ENCODE data around the gene ZDHHC8. TPM values are rescaled to one million over a fixed set of nuclear protein-coding genes. Genes with fewer than 3 reads are reported as not detected.

ZDHHC8 gene
- total and polyA plus RNA-seq, 2 donors = 3.5 to 38.8 TPM

DNA sequence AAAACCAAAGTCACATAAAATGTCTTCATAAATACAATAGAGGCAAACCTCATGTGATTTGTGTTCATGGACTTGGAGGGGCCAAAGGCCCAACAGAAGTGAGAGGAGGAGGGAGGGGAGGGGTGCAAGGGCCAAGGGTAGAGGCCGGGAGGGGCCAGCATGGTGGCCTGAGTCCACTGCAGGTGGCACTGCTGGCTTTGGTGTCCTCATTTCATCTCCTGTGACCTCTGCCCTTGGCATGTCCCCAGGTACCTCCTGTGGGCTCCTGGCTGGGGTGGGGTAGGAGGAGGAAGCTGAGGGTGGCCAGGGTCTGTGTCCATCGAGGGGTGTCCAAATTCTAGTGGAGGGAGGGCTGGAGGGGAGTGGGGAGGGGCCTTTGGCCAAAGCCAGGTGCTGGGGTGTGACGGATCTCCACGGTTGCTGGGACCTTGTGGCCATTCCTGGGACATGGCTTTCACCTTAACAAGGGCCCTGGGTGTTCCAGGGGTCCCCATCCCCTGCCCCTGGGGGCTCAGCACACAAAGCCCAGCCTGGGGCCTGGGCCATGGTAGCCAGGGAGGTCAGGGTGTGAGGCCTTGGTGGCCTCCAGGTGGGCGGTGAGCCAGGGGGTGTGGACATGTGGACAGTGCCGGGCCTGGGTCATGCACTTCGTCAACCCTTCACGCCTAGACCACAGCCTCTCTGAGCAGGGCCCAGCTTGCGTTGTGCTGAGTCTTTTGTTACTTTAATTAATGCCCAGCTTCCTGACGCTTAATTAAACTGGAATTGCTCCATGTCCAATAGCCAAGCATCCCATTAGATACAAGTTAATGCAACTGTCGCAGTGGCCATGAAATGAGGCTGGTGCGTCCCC, 39.9 kb downstream of the ZDHHC8 start:
- Histone ChIP-seq H3K36me3 (ENCODE audit: insufficient read depth) (no peaks in the 10 kb centered on the region), H3K4me3 (ENCODE audit: low read depth, low read length) (no peak overlapping the region), H3K27ac (ENCODE audit: low read depth) (no peak overlapping the region), H3K4me1 (ENCODE audit: insufficient read depth) (no peaks in the 10 kb centered on the region)
- 88% methylated on average over 12 of the region's 12 CpGs for WGBS
- no peak for DNase-seq (ENCODE audit: extremely low spot score)

DNA sequence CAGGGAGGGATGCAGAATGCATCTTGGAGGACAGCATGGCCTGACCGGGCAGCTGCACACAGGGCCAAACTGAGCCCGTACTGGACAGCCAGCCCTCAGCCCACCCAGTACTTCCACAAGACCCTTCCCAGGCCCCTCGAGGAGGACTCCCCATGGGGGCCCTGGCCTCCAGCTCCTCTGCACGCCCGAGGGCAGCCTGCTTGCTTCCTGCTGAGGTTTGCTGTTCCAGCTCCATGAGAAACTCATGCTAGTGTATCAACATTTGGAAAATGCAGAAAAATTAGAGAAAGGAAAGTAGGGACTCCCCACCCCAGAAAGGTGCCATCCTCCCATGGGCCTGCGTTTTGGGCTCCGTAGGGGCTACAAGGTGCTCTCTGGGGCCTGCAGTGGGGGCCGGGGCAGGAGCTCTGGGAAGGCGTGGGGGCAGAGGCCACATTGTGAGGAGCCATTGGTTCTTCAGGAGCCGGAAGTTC, 40.6 kb downstream of the ZDHHC8 start:
- 91% methylated on average over 10 of the region's 10 CpGs for WGBS
- no peaks in the 10 kb centered on the region for H3K4me1 ChIP-seq (ENCODE audit: insufficient read depth)
- no peaks in the 10 kb centered on the region for H3K36me3 ChIP-seq (ENCODE audit: insufficient read depth)
- DNase-seq (ENCODE audit: extremely low spot score) = no peak
- no peak overlapping the region for H3K4me3 ChIP-seq (ENCODE audit: low read depth, low read length)
- H3K27ac ChIP-seq (ENCODE audit: low read depth) = no peak overlapping the region

DNA sequence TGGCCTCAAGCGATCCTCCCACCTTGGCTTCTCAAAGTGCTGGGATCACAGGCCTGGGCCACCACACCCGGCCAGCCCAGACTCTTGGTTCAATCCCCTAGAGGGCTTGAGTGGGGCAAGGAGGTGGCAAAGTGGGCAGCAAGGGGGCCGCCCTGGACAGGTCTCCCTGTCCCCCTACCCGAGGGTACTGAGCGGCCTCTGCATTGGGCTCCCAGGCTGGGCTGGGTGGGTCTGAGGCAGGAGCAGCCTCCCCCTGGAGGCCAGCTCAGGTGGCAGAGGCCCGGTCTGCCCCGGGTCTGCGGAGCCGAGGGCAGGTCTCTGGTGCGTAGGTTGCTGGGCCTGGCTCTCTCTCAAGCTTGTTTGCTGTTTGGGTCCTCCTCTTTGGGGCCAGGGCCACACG, 41.6 kb downstream of the ZDHHC8 start:
- no peak overlapping the region for H3K4me3 ChIP-seq (ENCODE audit: low read depth, low read length)
- H3K4me1 ChIP-seq (ENCODE audit: insufficient read depth) = no peaks in the 10 kb centered on the region
- H3K27ac ChIP-seq (ENCODE audit: low read depth) = no peak overlapping the region
- DNase-seq (ENCODE audit: extremely low spot score) = no peak
- WGBS = 86% methylated on average over 11 of the region's 11 CpGs
- no peaks in the 10 kb centered on the region for H3K36me3 ChIP-seq (ENCODE audit: insufficient read depth)

DNA sequence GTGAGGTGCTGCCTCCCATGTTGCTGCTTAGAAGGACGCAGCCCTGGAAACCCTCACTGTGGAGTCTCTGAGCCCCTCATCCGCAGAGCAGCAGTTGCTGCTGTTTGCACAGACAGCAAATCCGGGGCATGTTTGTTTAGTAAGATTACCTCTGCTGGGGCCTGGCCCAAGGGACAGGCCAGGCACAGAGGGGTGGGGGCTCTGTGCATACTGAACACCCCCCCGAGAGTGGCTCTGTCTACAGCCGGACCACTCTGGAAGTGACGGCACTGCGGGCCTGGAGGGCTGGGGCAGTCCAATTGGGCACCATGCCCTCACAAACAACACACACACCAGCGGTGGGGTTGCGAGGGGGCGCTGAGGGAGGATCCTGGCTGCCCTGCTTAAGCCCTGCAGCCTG, 42.2 kb downstream of the ZDHHC8 start:
- DNase-seq (ENCODE audit: extremely low spot score) = no peak
- H3K36me3 ChIP-seq (ENCODE audit: insufficient read depth) = no peaks in the 10 kb centered on the region
- 62% methylated on average over 10 of the region's 10 CpGs for whole genome bisulfite sequencing

DNA sequence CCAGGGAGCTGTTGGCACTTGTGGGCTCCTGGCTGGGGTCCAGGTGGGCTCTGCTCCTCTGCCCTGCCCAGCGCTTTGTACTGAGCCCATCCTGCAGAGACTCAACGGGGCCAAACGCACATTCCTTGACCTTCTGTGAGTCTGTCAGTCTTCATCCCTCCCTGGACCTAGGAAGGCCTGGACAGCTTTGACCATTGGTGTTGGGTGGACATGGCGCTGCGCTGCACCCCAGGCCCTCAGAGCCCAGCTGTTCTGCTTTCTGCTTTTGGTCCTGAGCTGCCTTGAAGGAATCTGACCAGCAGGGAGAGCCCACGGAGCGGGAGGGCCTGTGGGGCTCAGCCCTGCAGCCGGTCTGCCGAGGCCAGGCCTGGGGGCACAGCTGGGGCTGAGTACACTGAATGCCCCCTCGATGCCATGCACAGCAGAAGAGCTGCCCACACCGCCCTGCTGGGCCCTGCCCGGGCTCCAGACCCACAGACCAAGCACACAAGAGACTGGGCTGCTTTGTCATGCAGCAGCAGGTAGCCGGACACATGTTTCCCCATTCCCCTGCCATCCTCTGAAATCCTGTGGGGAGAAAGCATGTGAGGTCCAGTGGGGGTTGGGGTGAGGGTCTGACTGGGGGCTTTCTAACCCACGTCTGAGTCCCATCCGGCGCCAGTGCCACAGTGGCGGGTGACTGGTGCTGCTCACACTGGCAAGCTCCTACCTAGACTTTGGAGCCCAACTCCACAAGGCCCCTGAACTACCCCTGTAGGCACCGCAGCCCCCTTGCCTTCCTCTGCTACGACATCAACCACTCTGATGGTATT, 43.4 kb downstream of the ZDHHC8 start:
- no peak overlapping the region for H3K27ac ChIP-seq (ENCODE audit: low read depth)
- WGBS = 77% methylated on average over 19 of the region's 19 CpGs
- no peaks in the 10 kb centered on the region for H3K36me3 ChIP-seq (ENCODE audit: insufficient read depth)
- DNase-seq (ENCODE audit: extremely low spot score) = no peak
- no peak overlapping the region for H3K4me3 ChIP-seq (ENCODE audit: low read depth, low read length)
- H3K4me1 ChIP-seq (ENCODE audit: insufficient read depth) = no peaks in the 10 kb centered on the region

More for the DNA sequence above, 42.2 kb downstream of the ZDHHC8 start:
- H3K4me3 ChIP-seq (ENCODE audit: low read depth, low read length) = no peak overlapping the region
- H3K27ac ChIP-seq (ENCODE audit: low read depth) = no peak overlapping the region
- no peaks in the 10 kb centered on the region for H3K4me1 ChIP-seq (ENCODE audit: insufficient read depth)

DNA sequence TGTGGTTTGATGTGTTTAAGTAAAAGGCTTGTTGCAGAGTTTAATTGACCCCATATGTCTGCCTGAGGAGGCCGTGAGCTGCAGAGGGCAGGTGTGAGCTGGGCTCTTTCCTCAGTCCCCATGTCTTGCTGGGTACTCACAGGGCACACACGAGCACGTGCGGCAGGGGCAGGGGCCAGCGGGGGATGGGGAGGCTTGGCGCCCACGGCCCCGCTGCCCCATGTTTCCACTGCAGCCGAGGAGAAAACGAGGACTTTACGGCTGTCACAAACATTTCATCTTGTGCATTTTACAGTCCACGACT, 43.9 kb downstream of the ZDHHC8 start:
- Histone ChIP-seq H3K4me3 (ENCODE audit: low read depth, low read length) (no peak overlapping the region), H3K4me1 (ENCODE audit: insufficient read depth) (no peaks in the 10 kb centered on the region), H3K27ac (ENCODE audit: low read depth) (no peak overlapping the region), H3K36me3 (ENCODE audit: insufficient read depth) (no peaks in the 10 kb centered on the region)
- WGBS = 57% methylated on average over 12 of the region's 12 CpGs
- no peak for DNase-seq (ENCODE audit: extremely low spot score)

DNA sequence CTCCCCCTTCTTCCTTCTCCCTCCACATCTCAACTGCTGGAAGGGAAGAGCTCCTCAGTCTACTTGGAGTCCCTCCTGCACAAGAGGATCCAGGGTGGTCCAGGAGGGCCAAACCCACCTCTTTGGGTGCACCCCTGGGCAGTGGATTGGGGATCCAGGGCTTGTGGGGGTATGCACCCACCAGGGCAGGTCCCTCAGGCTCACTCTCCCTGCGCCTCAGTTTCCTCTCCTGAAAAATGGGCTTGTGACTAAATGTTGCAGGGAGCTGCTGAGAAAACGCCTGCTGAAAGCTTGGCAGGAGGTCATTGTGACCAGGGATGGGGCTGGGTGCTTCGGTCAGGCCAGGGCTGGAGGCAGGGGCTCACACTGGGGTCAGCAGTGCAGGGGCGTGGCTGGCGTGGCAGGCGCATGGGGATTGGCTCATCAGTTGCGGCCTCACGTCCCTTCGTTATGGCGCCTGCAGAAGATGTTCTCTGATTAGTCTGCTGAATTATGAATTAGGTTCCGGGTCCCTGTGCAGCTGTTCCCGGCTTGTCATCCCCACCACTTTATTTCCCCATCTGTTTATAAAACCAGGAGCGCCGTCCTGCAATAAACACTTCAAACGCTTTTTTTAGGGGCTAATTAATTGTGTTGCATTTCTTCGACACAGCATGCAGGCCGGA, 44.9 kb downstream of the ZDHHC8 start:
- Histone ChIP-seq H3K27ac (ENCODE audit: low read depth) (no peak overlapping the region), H3K4me1 (ENCODE audit: insufficient read depth) (no peaks in the 10 kb centered on the region), H3K4me3 (ENCODE audit: low read depth, low read length) (no peak overlapping the region), H3K36me3 (ENCODE audit: insufficient read depth) (no peaks in the 10 kb centered on the region)
- DNase-seq (ENCODE audit: extremely low spot score) = no peak
- 68% methylated on average over 17 of the region's 17 CpGs for WGBS

DNA sequence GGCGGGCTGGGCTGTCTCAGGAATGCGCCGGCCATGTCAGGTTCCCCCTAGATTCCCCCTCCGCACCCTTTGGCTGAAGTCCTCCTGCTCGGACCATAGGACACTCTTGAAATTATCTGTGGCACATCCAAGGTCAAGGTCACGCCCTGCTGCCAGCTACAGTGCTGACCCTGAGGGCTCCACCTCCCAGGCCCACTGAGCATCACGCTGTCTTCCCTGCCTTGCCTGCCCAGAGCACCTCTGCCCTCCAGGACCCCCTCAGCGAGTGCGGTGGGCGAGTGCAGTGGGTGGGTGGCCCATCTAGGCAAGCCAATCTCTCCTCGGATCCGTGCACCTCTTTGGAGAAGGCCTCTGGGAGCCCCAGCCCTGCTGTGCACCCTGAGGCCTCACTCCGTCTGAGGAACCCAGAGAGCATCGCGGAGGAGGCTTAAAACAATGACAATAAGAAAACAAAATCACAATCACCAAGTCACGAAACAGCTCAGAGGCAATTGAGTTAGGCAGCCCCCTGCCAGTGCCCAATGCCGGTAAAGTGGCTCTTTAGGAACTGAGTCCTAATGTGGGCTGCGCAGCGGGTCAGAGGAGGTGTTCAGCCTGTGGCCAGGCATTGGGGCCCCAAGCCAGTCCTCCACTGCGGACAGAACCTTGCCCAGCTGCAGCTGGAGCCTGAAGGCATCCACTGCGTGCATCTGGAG, 45.8 kb downstream of the ZDHHC8 start:
- no peak for DNase-seq (ENCODE audit: extremely low spot score)
- WGBS = 80% methylated on average over 21 of the region's 21 CpGs
- Histone ChIP-seq H3K4me3 (ENCODE audit: low read depth, low read length) (no peak overlapping the region), H3K36me3 (ENCODE audit: insufficient read depth) (no peaks in the 10 kb centered on the region), H3K27ac (ENCODE audit: low read depth) (no peak overlapping the region), H3K4me1 (ENCODE audit: insufficient read depth) (no peaks in the 10 kb centered on the region)

DNA sequence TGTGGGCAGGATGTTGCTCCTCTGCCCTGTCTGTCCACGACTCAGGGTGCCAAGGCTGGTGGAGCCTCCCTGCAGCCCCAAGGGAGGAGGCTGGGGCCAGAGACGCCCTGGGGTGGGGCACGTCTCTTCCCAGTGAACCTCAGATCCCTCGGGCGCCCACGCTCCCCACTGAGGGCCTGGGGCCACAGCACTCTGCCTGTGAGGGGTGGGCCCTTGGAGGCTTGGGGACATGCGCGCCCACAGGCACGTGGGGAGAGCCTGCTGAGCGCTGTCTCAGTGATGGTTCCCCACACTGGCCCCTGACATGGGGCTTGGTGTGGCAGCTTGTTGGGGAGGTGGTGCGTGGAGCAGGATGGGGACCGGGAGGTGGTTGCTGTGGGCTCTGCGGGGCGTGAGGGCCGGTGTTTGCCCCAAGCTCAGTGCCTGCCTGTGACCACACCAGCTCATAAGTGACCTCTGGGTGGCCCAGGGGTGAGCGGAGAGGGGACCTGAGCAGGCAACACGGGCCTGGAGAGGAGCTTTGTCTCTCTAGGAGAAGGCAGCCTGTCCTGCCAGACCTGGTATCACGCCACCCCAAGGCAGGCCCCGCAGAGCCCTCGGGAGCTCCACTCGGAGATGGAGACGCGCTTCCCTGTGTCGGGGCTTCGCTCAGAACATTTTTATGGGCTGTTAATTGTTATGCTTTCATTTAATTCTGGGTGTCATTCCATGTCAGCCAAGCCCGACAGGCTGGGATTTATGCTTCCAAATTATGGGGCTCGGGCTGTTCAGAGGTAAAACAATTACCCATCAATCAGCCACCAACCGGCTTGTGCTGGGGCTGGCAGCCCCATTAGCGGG, 46.7 kb downstream of the ZDHHC8 start:
- no peak for DNase-seq (ENCODE audit: extremely low spot score)
- Histone ChIP-seq H3K4me1 (ENCODE audit: insufficient read depth) (no peaks in the 10 kb centered on the region), H3K27ac (ENCODE audit: low read depth) (no peak overlapping the region), H3K36me3 (ENCODE audit: insufficient read depth) (no peaks in the 10 kb centered on the region), H3K4me3 (ENCODE audit: low read depth, low read length) (no peak overlapping the region)
- WGBS = 84% methylated on average over 29 of the region's 29 CpGs

DNA sequence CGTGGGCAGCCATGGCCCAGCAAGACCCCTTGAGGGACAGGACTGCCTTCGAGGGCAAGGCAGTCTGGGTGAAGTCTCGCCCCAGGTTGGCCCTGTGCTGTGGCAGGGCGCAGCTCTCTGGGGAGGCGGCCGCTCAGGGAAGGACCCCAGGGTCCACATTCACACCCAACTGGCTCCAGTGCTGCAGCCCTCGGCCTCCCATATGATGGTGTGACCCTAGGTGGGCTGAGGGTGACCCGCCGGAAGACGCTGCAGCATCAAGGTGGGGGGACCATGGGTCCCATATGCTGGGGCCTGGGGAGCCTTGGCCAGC, 47.3 kb downstream of the ZDHHC8 start:
- WGBS = 94% methylated on average over 10 of the region's 10 CpGs
- Histone ChIP-seq H3K36me3 (ENCODE audit: insufficient read depth) (no peaks in the 10 kb centered on the region), H3K4me3 (ENCODE audit: low read depth, low read length) (no peak overlapping the region), H3K4me1 (ENCODE audit: insufficient read depth) (no peaks in the 10 kb centered on the region), H3K27ac (ENCODE audit: low read depth) (no peak overlapping the region)
- no peak for DNase-seq (ENCODE audit: extremely low spot score)

DNA sequence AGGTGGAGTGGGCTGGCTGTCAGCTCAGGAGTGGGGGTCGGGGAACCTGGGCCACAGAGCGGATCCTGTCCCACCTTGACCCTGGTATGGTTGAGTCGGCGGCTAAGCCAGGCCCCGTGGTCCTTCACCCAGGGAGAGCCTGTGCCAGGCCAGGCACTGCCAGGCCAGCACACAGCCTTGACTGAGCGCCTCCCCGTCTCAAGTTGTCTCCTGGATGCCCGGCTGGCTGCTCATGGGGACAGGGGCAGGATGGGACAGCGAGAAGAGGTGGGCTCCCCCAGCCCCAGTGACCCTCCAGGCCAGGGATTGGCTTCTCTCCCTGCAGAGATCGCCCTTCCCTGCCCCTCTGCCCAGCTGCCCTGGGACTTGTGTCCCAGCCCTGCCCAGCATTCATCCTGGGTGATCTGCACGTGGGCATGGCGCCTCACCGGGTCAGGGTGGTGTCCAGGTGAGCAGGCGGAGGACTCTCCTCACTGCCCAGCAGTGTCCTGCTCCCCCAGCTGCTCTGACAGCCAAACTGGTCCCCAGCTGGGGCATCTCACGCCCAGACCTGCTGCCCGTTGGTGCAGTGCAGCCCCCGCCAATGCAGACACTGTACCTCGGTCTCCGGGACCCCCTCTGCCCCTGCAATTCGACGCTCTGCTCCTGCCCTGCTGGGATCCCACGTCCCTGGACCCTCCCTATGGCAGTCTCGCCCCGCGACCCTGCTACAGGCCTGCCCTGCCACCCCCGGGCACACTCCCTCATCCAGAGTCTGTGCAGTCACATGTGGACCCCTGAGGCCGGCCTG, 48.0 kb downstream of the ZDHHC8 start:
- Histone ChIP-seq H3K4me3 (ENCODE audit: low read depth, low read length) (no peak overlapping the region), H3K27ac (ENCODE audit: low read depth) (no peak overlapping the region), H3K4me1 (ENCODE audit: insufficient read depth) (no peaks in the 10 kb centered on the region), H3K36me3 (ENCODE audit: insufficient read depth) (no peaks in the 10 kb centered on the region)
- DNase-seq (ENCODE audit: extremely low spot score) = no peak
- 90% methylated on average over 27 of the region's 27 CpGs for WGBS

DNA sequence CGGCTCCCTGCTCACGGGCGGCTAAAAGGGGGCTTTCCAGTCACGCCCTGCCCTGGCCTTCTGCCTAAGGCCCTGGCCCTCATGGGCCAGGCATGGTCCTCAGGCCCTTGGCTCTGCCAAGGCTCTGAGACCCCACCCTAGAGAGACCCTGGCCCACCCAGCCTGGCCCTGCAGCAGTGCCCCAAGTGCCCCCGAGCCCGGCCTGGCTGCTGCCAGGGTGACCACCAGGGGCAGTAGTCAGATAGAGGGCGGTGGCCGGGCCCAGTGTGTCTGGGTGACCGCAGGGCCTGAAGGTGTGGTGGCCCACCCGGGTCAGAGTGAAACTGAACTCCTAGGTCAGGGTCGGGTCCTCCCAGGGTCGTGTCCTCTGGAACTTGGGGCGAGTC, 48.6 kb downstream of the ZDHHC8 start:
- Histone ChIP-seq H3K4me3 (ENCODE audit: low read depth, low read length) (no peak overlapping the region), H3K4me1 (ENCODE audit: insufficient read depth) (no peaks in the 10 kb centered on the region), H3K27ac (ENCODE audit: low read depth) (no peak overlapping the region), H3K36me3 (ENCODE audit: insufficient read depth) (no peaks in the 10 kb centered on the region)
- no peak for DNase-seq (ENCODE audit: extremely low spot score)
- 86% methylated on average over 13 of the region's 13 CpGs for WGBS
